ENCODE results near the gene TBC1D22B.

TBC1D22B gene

DNA sequence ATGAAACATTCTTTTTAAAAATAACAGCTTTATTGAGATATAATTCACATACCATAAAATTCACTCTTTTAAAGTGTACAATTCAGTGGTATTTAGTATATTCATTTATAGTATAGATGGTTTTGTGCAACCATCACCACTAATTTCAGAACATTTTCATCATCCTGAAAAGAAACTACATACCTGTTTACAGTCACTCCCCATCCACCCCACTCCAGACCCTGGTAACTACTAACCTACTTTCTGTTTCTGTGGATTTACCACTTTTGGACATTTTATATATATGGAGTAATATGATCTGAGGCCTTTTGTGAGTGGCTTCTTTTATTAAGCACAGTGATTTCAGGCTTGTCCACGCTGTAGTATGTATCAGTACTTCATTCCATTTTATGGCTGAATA lies 2.9 kb downstream of the TBC1D22B start:
- Histone ChIP-seq H4K20me1 (ENCODE audit: control insufficient read depth, insufficient read depth, low read depth, low read length) (no peaks in the 10 kb centered on the region), H3K27ac (ENCODE audit: low read depth, low read length) (no peak overlapping the region), H3F3A (ENCODE audit: control insufficient read depth, insufficient read depth) (peaks cover 3% of the 10 kb centered on the region; the same call in 1 of the 2 replicates), H3K79me2 (ENCODE audit: control insufficient read depth, low read length) (peaks cover 59% of the 10 kb centered on the region), H3K9me2 (replicated peaks; ENCODE audit: control insufficient read depth, low read length) (no peaks in the 10 kb centered on the region), H3K4me1 (ENCODE audit: control insufficient read depth, low read length) (peaks cover 24% of the 10 kb centered on the region), H3K9me3 (ENCODE audit: control insufficient read depth, insufficient read depth, low read length) (no peaks in the 10 kb centered on the region), H3K4me2 (ENCODE audit: low read length) (peak overlapping the region; percentile 83; the same call in 1 of the 2 replicates), H3K27me3 (ENCODE audit: control insufficient read depth, low read length) (no peaks in the 10 kb centered on the region), H3K4me3 (ENCODE audit: low read length) (no peak overlapping the region), H3K36me3 (ENCODE audit: control insufficient read depth, low read length) (peaks cover 3% of the 10 kb centered on the region; the same call in 1 of the 2 replicates)
- TF ChIP-seq, protein P1, sequence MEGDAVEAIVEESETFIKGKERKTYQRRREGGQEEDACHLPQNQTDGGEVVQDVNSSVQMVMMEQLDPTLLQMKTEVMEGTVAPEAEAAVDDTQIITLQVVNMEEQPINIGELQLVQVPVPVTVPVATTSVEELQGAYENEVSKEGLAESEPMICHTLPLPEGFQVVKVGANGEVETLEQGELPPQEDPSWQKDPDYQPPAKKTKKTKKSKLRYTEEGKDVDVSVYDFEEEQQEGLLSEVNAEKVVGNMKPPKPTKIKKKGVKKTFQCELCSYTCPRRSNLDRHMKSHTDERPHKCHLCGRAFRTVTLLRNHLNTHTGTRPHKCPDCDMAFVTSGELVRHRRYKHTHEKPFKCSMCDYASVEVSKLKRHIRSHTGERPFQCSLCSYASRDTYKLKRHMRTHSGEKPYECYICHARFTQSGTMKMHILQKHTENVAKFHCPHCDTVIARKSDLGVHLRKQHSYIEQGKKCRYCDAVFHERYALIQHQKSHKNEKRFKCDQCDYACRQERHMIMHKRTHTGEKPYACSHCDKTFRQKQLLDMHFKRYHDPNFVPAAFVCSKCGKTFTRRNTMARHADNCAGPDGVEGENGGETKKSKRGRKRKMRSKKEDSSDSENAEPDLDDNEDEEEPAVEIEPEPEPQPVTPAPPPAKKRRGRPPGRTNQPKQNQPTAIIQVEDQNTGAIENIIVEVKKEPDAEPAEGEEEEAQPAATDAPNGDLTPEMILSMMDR (IDR thresholded peaks at IDR 0.05; ENCODE audit: low read depth, low read length, poor library complexity, severe bottlenecking) = no peak
- no peak for TF ChIP-seq EZH2phosphoT487 (IDR thresholded peaks at IDR 0.05; ENCODE audit: borderline replicate concordance, low read length)

DNA sequence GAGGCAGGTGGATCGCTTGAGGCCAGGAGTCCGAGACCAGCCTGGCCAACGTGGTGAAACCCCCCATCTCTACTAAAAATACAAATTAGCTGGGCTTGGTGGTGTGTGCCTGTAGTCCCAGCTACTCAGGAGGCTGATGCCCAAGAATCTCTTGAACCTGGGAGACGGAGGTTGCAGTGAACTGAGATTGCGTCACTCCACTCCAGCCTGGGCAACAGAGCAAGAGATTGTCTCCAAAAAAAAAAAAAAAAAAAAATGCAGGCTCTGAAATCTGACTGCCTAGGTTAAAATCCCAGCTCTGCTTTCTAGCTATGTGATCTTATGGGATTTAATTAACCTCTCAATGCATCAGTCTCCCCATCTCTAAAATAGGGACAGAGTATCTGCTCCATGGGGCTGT lies 3.6 kb downstream of the TBC1D22B start:
- Histone ChIP-seq H3K79me2 (ENCODE audit: control insufficient read depth, low read length) (peaks cover 61% of the 10 kb centered on the region), H4K20me1 (ENCODE audit: control insufficient read depth, insufficient read depth, low read depth, low read length) (no peaks in the 10 kb centered on the region), H3K4me1 (ENCODE audit: control insufficient read depth, low read length) (peaks cover 24% of the 10 kb centered on the region), H3K4me2 (ENCODE audit: low read length) (no peak overlapping the region), H3K4me3 (ENCODE audit: low read length) (no peak overlapping the region), H3K36me3 (ENCODE audit: control insufficient read depth, low read length) (peaks cover 3% of the 10 kb centered on the region; the same call in 1 of the 2 replicates), H3K27me3 (ENCODE audit: control insufficient read depth, low read length) (no peaks in the 10 kb centered on the region), H3K27ac (ENCODE audit: low read depth, low read length) (no peak overlapping the region), H3K9me2 (replicated peaks; ENCODE audit: control insufficient read depth, low read length) (no peaks in the 10 kb centered on the region), H3F3A (ENCODE audit: control insufficient read depth, insufficient read depth) (peaks cover 3% of the 10 kb centered on the region; the same call in 1 of the 2 replicates), H3K9me3 (ENCODE audit: control insufficient read depth, insufficient read depth, low read length) (peaks cover 6% of the 10 kb centered on the region)
- TF ChIP-seq EZH2phosphoT487 (IDR thresholded peaks at IDR 0.05; ENCODE audit: borderline replicate concordance, low read length) = no peak
- TF ChIP-seq, protein P1 (IDR thresholded peaks at IDR 0.05; ENCODE audit: low read depth, low read length, poor library complexity, severe bottlenecking) = no peak

- TF ChIP-seq, protein P1 (IDR thresholded peaks at IDR 0.05; ENCODE audit: low read depth, low read length, poor library complexity, severe bottlenecking) = no peak
- TF ChIP-seq EZH2phosphoT487 (IDR thresholded peaks at IDR 0.05; ENCODE audit: borderline replicate concordance, low read length) = no peak
- no peak overlapping the region for H3K27ac ChIP-seq (ENCODE audit: low read depth, low read length)
- peaks cover 8% of the 10 kb centered on the region for H3K9me3 ChIP-seq (ENCODE audit: control insufficient read depth, insufficient read depth, low read length)
- H3K9me2 ChIP-seq (replicated peaks; ENCODE audit: control insufficient read depth, low read length) = no peaks in the 10 kb centered on the region
- H4K20me1 ChIP-seq (ENCODE audit: control insufficient read depth, insufficient read depth, low read depth, low read length) = no peaks in the 10 kb centered on the region
- peaks cover 3% of the 10 kb centered on the region; the same call in 1 of the 2 replicates for H3K36me3 ChIP-seq (ENCODE audit: control insufficient read depth, low read length)
- peaks cover 62% of the 10 kb centered on the region for H3K79me2 ChIP-seq (ENCODE audit: control insufficient read depth, low read length)
- H3K4me2 ChIP-seq (ENCODE audit: low read length) = no peak overlapping the region
- peaks cover 18% of the 10 kb centered on the region for H3K4me1 ChIP-seq (ENCODE audit: control insufficient read depth, low read length)
- no peaks in the 10 kb centered on the region for H3K27me3 ChIP-seq (ENCODE audit: control insufficient read depth, low read length)
- H3F3A ChIP-seq (ENCODE audit: control insufficient read depth, insufficient read depth) = peaks cover 3% of the 10 kb centered on the region; the same call in 1 of the 2 replicates
- H3K4me3 ChIP-seq (ENCODE audit: low read length) = no peak overlapping the region
These were observed 5.0 kb downstream of the TBC1D22B start for GRCh38 chr6:37262446-37263026.

Data from DOHH2 (cell line).